Measurements from ENCODE around the gene SPG11. TPM values are rescaled to one million over a fixed set of nuclear protein-coding genes. Genes with fewer than 3 reads are reported as not detected.

Gene SPG11
- total and polyA plus RNA-seq, 9 of the 15 experiments (the other 6 are each of a cell fraction or from before 2014, with no cell fraction given) = 23.3 to 71.2 (median 45.6) TPM

DNA sequence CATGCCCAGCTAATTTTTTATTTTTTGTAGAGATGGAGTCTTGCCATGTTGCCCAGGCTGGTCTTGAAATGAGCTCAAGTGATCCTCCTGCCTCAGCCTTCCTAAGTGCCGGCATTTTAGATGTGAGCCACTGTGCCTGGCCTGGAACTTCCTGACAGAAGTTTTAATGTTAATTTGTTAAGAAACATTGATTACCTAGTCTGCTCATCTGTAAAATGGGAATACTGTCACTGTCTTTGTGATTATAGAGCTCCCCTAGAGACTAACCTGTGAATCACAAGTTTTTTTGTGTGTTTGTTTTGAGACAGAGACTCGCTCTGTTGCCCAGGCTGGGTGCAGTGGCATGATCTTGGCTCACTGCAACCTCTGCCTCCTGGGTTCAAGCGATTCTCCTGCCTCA lies 130.8 kb downstream of the SPG11 start:
- in situ Hi-C loops (cut with MboI) (no loop called here), intact Hi-C loops (cut with micrococcal nuclease) (loop anchor here (10.0 kb wide), 1 partner anchor 318 kb away; no protein-coding TSS in a partner anchor)
- Histone ChIP-seq H3K4me2 (ENCODE audit: insufficient read depth, low read length) (no peak overlapping the region), H2AFZ (ENCODE audit: low read depth, low read length) (no peak overlapping the region), H3K9me3 (replicated peaks; ENCODE audit: control insufficient read depth, insufficient read depth, low read depth, low read length) (no peaks in the 10 kb centered on the region), H3K79me2 (ENCODE audit: control insufficient read depth, insufficient read depth, low read length) (peaks cover 29% of the 10 kb centered on the region), H3K4me1 (replicated peaks in 1 of 2; ENCODE audit: control insufficient read depth in 2 of 2, insufficient read depth in 2 of 2, low read length in 2 of 2) (peaks cover 0 to 23% of the 10 kb centered on the region in 2 experiments; a peak in 4 of 5 replicates), H3K4me3 (no peak overlapping the region), H4K20me1 (replicated peaks; ENCODE audit: control insufficient read depth, insufficient read depth, low read length) (0 out of 2 replicates have a peak, but pooled peaks cover 2% of the 10 kb centered on the region), H3K27ac (ENCODE audit: extremely low read depth, low read depth, low read length) (no peak overlapping the region), H3K9me1 (ENCODE audit: control insufficient read depth, insufficient read depth, low read length) (no peaks in the 10 kb centered on the region), H3K27me3 (ENCODE audit: control insufficient read depth in 2 of 2, insufficient read depth in 2 of 2, low read length in 2 of 2) (no peaks in the 10 kb centered on the region), H3K36me3 (ENCODE audit: control insufficient read depth, insufficient read depth, low read length) (peaks cover 11% of the 10 kb centered on the region; the same call in 1 of the 3 replicates), H3K9ac (ENCODE audit: insufficient read depth in 1 of 2, low read depth in 2 of 2, low read length in 2 of 2) (no peak overlapping the region)
- 84% methylated on average over 3 of the region's 3 CpGs for WGBS (ENCODE audit: insufficient coverage, low coverage, missing lambda C conversion rate)
- DNase-seq (ENCODE audit: extremely low read depth in 1 of 4, low spot score in 3 of 4) (no peak), FAIRE-seq (no peak), ATAC-seq (no peak)
- TF ChIP-seq ZNF184 (CRISPR knock-in tag; IDR thresholded peaks at IDR 0.05) = no peak
- no peak for TF ChIP-seq FOXA1 (IDR thresholded peaks at IDR 0.05; ENCODE audit: borderline replicate concordance)
- peak; percentile 80 for TF ChIP-seq RBM25 (IDR thresholded peaks at IDR 0.05; ENCODE audit: low read depth, low read length, severe bottlenecking)
- peak; percentile 88 for TF ChIP-seq BCOR (IDR thresholded peaks at IDR 0.05)
- peak in 1 of 2 experiments; percentile 23; a peak in 1 of 4 replicates for TF ChIP-seq RAD21 (CRISPR knock-in tag; conservative IDR thresholded peaks at IDR 0.05 in 1 of 2, IDR thresholded peaks at IDR 0.05 in 1 of 2)
- no peak for TF ChIP-seq ZNF707 (CRISPR knock-in tag; conservative IDR thresholded peaks at IDR 0.05)
- TF ChIP-seq, protein P1, sequence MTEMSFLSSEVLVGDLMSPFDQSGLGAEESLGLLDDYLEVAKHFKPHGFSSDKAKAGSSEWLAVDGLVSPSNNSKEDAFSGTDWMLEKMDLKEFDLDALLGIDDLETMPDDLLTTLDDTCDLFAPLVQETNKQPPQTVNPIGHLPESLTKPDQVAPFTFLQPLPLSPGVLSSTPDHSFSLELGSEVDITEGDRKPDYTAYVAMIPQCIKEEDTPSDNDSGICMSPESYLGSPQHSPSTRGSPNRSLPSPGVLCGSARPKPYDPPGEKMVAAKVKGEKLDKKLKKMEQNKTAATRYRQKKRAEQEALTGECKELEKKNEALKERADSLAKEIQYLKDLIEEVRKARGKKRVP (CRISPR knock-in tag; IDR thresholded peaks at IDR 0.05) = no peak
- TF ChIP-seq, protein P2, sequence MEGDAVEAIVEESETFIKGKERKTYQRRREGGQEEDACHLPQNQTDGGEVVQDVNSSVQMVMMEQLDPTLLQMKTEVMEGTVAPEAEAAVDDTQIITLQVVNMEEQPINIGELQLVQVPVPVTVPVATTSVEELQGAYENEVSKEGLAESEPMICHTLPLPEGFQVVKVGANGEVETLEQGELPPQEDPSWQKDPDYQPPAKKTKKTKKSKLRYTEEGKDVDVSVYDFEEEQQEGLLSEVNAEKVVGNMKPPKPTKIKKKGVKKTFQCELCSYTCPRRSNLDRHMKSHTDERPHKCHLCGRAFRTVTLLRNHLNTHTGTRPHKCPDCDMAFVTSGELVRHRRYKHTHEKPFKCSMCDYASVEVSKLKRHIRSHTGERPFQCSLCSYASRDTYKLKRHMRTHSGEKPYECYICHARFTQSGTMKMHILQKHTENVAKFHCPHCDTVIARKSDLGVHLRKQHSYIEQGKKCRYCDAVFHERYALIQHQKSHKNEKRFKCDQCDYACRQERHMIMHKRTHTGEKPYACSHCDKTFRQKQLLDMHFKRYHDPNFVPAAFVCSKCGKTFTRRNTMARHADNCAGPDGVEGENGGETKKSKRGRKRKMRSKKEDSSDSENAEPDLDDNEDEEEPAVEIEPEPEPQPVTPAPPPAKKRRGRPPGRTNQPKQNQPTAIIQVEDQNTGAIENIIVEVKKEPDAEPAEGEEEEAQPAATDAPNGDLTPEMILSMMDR (IDR thresholded peaks at IDR 0.05 in 2 of 3, conservative IDR thresholded peaks at IDR 0.05 in 1 of 3; ENCODE audit: insufficient read depth in 2 of 3, low read depth in 1 of 3, low read length in 3 of 3) = peak in 2 of 3 experiments; percentile 24 to 35; a peak in 2 of 6 replicates
- TF ChIP-seq ADNP (tag; IDR thresholded peaks at IDR 0.05) = peak; percentile 60; the same call in 1 of the 2 replicates
- peak; percentile 45 to 65 for TF ChIP-seq KDM1A (IDR thresholded peaks at IDR 0.05)
- no TSS peak for BruUV-seq (replicated peaks)
- ChIA-PET POLR2A (interaction anchor here (1.5 kb wide), 1 partner anchor 31 kb away, joined by 4 read pairs; no protein-coding TSS in a partner anchor), CTCF (ENCODE audit: low intra/inter-chr PET ratio) (interaction anchor here (0.6 kb wide), 1 partner anchor 171 kb away, joined by 3 read pairs; no protein-coding TSS in a partner anchor)

All from K562 (cell line).